Measurements from ENCODE around the gene TXNRD2.

DNA sequence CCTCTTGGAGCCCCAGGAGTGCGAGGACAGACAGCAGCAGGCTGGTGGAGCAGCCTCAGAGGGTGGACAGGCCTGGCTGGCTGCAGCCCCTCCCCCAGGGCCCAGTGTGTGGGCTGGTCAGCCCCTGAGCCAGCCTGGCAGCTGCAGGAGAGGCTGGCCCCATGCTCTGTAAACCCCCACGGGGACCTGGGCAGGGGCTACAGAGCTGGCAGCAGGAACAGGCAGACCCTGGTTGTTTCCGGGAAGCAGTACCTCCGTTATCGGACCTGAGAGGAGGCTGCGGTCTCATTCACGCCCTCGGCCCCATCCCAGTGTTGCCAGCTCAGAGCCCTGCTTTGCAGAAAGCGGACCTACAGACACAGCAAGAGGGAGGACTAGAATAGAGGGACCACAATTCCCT, 38.6 kb downstream of the TXNRD2 start:
- TF ChIP-seq, protein P1, sequence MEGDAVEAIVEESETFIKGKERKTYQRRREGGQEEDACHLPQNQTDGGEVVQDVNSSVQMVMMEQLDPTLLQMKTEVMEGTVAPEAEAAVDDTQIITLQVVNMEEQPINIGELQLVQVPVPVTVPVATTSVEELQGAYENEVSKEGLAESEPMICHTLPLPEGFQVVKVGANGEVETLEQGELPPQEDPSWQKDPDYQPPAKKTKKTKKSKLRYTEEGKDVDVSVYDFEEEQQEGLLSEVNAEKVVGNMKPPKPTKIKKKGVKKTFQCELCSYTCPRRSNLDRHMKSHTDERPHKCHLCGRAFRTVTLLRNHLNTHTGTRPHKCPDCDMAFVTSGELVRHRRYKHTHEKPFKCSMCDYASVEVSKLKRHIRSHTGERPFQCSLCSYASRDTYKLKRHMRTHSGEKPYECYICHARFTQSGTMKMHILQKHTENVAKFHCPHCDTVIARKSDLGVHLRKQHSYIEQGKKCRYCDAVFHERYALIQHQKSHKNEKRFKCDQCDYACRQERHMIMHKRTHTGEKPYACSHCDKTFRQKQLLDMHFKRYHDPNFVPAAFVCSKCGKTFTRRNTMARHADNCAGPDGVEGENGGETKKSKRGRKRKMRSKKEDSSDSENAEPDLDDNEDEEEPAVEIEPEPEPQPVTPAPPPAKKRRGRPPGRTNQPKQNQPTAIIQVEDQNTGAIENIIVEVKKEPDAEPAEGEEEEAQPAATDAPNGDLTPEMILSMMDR (IDR thresholded peaks at IDR 0.05): no peak
- TF ChIP-seq POLR2AphosphoS5 (IDR thresholded peaks at IDR 0.05; ENCODE audit: low read depth, low read length): no peak

All from Panc1 (cell line).